ENCODE data around the gene TXNRD2.

DNA sequence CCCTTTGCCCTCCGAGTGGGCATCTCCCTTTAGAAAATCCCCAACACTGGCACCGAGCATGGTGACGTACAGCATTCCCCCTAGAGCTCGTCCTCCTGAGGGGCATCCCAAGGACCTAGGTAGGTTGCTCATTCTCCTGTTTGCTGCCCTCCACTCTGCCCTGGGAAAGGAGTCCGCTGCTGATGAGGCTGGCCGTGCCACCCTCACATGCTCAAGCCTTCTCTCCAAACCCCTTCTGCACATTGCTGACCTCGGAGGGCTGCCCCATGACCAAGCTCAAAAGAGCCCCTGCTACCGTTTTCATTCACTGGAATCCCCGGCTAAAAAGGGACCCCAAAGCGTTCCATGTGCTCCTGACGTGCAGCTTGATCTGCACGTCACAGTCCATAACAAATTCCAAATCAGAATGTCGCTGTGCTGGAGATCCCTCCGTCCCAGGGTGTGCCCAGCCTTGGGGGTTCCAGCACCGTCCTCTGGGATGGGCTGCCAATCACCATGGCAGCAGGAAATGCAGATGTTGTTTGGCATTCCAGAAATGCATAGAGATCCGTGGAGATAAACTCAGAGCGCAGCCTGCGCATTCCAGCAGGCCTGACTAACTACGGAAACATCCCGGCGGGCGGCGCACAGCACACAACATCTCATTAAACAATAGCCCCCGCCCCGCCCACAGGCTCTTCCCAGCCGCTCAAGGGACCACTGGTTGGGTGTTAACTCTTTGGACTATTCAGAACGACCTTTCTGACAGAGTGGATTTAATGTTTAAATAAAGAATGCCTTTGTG, 60.6 kb downstream of the TXNRD2 start:
- TF ChIP-seq, protein P1, sequence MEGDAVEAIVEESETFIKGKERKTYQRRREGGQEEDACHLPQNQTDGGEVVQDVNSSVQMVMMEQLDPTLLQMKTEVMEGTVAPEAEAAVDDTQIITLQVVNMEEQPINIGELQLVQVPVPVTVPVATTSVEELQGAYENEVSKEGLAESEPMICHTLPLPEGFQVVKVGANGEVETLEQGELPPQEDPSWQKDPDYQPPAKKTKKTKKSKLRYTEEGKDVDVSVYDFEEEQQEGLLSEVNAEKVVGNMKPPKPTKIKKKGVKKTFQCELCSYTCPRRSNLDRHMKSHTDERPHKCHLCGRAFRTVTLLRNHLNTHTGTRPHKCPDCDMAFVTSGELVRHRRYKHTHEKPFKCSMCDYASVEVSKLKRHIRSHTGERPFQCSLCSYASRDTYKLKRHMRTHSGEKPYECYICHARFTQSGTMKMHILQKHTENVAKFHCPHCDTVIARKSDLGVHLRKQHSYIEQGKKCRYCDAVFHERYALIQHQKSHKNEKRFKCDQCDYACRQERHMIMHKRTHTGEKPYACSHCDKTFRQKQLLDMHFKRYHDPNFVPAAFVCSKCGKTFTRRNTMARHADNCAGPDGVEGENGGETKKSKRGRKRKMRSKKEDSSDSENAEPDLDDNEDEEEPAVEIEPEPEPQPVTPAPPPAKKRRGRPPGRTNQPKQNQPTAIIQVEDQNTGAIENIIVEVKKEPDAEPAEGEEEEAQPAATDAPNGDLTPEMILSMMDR (conservative IDR thresholded peaks at IDR 0.05) = no peak
- TF ChIP-seq EZH2 (IDR thresholded peaks at IDR 0.05; ENCODE audit: low read depth) = no peak

Measured in PC-9 (cell line).